ENCODE results near the gene DUSP16.

The DUSP16 gene

DNA sequence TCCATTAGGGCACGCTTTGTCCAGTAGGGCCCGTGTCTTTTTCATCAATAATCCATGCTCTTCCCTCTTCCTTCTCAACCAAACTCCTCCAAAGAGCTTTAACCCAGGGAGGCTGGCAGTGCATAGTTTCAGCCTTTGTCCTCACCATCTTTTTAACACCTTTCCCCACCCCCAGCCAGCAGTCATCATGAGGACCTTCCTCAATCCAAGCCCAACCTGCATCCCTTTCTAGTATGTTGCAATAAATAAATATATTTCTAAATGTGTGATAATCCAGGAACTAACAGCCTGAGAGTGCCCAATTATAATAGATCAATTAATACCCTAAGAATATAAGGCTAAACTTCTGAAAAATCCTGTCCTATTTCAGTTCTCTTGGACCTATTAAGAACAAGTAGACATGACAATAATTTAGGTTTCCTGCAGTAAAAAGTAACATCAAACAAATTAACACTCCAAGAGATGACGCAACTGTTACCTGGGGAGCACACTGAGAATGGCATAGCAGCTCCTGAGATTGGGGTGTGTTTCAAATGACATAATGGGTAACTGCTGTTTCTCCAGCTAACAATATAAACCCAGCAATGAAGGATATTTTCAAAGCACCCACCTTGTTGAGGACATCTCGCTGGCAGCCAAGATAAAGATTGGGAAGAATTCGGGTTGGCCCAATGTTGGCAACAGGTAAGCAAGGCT, 62.6 kb downstream of the DUSP16 start:
- WGBS, 2 experiments, result 88 to 92% methylated on average over 5 of the region's 5 CpGs
- no peaks in the 10 kb centered on the region for H3K36me3 ChIP-seq (ENCODE audit: control insufficient read depth, insufficient read depth, low read length)
- no peak overlapping the region for H3K4me3 ChIP-seq (ENCODE audit: insufficient read depth, low read depth, low read length)
- no peaks in the 10 kb centered on the region for H3K27me3 ChIP-seq (ENCODE audit: control insufficient read depth, insufficient read depth, low read length, poor library complexity, severe bottlenecking)
- H3K4me1 ChIP-seq (ENCODE audit: control insufficient read depth, insufficient read depth, low read length), result no peaks in the 10 kb centered on the region
- H3K9me3 ChIP-seq (ENCODE audit: control insufficient read depth, low read length), result no peaks in the 10 kb centered on the region
- H3K27ac ChIP-seq (ENCODE audit: insufficient read depth, low read depth, low read length, poor library complexity, severe bottlenecking), result no peak overlapping the region

DNA sequence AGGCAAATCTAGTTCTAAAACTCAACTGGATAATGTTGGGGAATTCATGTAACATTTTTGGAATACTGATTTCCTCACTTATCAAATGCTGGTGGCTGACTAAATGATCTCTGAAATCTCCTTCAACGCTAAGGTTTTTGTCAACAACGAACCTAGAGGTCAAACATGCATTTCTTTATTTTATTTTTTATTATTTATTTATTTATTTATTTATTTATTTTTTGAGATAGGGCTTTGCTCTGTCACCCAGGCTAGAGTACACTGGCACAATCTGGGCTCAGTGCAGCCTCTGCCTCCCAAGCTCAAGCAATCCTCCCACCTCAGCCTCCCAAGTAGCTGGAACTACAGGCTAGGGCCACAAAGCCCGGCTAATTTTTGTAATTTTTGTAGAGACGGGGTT, 64.5 kb downstream of the DUSP16 start:
- H3K36me3 ChIP-seq (ENCODE audit: control insufficient read depth, insufficient read depth, low read length), result no peaks in the 10 kb centered on the region
- no peaks in the 10 kb centered on the region for H3K4me1 ChIP-seq (ENCODE audit: control insufficient read depth, insufficient read depth, low read length)
- 93 to 96% methylated on average over 4 of the region's 4 CpGs for WGBS, 2 experiments

DNA sequence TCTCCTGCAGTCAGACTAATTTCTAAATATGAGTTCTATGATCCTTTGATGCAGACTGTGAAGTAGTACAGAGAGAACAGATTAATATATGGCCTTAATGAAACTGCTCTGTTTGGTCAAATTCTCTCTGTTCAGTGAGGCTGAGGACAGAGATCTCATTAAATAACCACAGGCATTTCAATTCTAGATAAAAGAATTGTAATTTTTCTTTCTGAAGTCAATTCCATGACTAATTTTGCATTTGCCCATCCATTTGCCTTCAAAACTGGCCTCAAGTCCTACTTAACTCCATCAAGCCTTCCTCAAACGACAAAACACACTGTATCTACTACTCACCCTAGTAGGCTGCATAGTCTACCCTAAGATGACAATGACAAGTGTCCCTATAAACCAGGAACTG, 67.1 kb downstream of the DUSP16 start:
- Histone ChIP-seq H3K4me1 (ENCODE audit: control insufficient read depth, insufficient read depth, low read length) (no peaks in the 10 kb centered on the region), H3K27me3 (ENCODE audit: control insufficient read depth, insufficient read depth, low read length, poor library complexity, severe bottlenecking) (no peaks in the 10 kb centered on the region), H3K36me3 (ENCODE audit: control insufficient read depth, insufficient read depth, low read length) (no peaks in the 10 kb centered on the region), H3K9me3 (ENCODE audit: control insufficient read depth, low read length) (no peaks in the 10 kb centered on the region), H3K4me3 (ENCODE audit: insufficient read depth, low read depth, low read length) (no peak overlapping the region), H3K27ac (ENCODE audit: insufficient read depth, low read depth, low read length, poor library complexity, severe bottlenecking) (no peak overlapping the region)
- WGBS, 2 experiments, result 96 to 100% methylated on average over 1 of the region's 1 CpG

More for the DNA sequence above, 64.5 kb downstream of the DUSP16 start:
- Histone ChIP-seq H3K27me3 (ENCODE audit: control insufficient read depth, insufficient read depth, low read length, poor library complexity, severe bottlenecking) (no peaks in the 10 kb centered on the region), H3K27ac (ENCODE audit: insufficient read depth, low read depth, low read length, poor library complexity, severe bottlenecking) (no peak overlapping the region), H3K4me3 (ENCODE audit: insufficient read depth, low read depth, low read length) (no peak overlapping the region), H3K9me3 (ENCODE audit: control insufficient read depth, low read length) (no peaks in the 10 kb centered on the region)

DNA sequence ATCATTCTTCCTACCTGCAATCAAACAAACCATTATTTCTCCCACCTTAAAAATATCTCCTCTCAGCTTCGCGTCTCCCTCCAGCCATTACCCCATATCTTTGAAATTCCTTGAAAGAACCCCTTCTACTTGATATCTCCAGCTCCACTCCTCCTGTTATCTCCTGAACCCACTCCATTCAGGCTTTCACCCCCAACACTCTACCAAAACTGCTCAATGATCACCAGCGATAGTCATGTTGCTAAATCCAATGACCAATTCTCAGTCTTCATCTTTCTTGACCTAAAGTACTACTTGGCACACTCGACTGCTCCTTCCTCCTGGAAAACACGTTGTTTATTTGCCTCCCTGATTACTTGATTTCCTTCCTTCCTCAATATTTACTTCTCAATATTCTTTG, 70.1 kb downstream of the DUSP16 start:
- WGBS, 2 experiments, result 93 to 98% methylated on average over 5 of the region's 5 CpGs
- Histone ChIP-seq H3K27me3 (ENCODE audit: control insufficient read depth, insufficient read depth, low read length, poor library complexity, severe bottlenecking) (no peaks in the 10 kb centered on the region), H3K4me1 (ENCODE audit: control insufficient read depth, insufficient read depth, low read length) (no peaks in the 10 kb centered on the region), H3K36me3 (ENCODE audit: control insufficient read depth, insufficient read depth, low read length) (no peaks in the 10 kb centered on the region), H3K27ac (ENCODE audit: insufficient read depth, low read depth, low read length, poor library complexity, severe bottlenecking) (no peak overlapping the region), H3K4me3 (ENCODE audit: insufficient read depth, low read depth, low read length) (no peak overlapping the region), H3K9me3 (ENCODE audit: control insufficient read depth, low read length) (no peaks in the 10 kb centered on the region)

DNA sequence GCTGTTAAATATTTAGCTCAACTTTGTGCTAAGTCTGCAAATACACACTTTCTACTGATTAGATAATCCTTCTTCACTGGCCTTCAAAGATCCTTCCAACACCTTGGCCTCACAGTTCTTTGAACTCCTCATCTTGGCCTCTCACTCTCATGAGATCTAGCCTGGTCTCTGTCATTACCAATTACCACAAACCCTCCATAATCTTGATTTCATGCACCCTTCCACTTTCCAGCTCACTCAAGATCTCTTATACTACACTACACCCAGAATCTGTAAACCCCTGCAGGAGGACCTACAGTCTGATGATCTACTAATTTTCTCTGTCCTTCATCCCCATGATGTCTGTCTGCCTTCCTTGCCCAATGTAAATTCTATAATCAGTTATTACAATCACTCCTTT, 71.1 kb downstream of the DUSP16 start:
- H3K27me3 ChIP-seq (ENCODE audit: control insufficient read depth, insufficient read depth, low read length, poor library complexity, severe bottlenecking), result no peaks in the 10 kb centered on the region
- H3K27ac ChIP-seq (ENCODE audit: insufficient read depth, low read depth, low read length, poor library complexity, severe bottlenecking), result no peak overlapping the region
- H3K4me1 ChIP-seq (ENCODE audit: control insufficient read depth, insufficient read depth, low read length), result no peaks in the 10 kb centered on the region
- H3K4me3 ChIP-seq (ENCODE audit: insufficient read depth, low read depth, low read length), result no peak overlapping the region
- H3K9me3 ChIP-seq (ENCODE audit: control insufficient read depth, low read length), result no peaks in the 10 kb centered on the region
- no peaks in the 10 kb centered on the region for H3K36me3 ChIP-seq (ENCODE audit: control insufficient read depth, insufficient read depth, low read length)

DNA sequence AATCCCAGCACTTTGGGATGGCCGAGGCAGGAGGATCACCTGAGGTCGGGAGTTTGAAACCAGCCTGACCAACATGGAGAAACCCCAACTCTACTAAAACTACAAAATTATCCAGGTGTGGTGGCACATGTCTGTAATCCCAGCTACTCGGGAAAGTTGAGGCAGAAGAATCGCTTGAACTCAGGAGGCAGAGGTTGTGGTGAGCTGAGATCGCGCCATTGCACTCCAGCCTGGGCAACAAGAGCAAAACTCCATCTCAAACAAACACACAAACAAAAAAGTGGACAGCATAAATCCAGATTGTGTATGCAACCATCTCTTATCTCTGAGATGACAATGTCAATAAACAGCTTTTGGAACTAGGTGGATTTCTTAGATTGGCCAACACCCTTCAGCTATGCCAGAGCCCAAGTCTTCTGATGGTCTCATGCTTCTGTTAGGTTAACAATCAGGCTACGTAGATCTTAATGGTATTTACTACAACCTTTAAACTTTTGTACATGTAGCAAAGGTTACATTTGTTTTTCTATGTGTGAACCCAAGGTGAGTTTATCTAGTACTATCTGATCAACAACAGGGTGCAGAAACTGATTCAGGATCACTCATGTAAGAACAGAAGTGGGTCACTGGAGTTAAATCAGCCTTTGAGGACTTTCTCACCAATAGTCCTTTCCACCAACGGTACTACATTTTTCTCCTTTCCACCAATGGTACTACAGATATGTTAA, 73.7 kb downstream of the DUSP16 start:
- Histone ChIP-seq H3K27ac (ENCODE audit: insufficient read depth, low read depth, low read length, poor library complexity, severe bottlenecking) (no peak overlapping the region), H3K27me3 (ENCODE audit: control insufficient read depth, insufficient read depth, low read length, poor library complexity, severe bottlenecking) (no peaks in the 10 kb centered on the region), H3K9me3 (ENCODE audit: control insufficient read depth, low read length) (no peaks in the 10 kb centered on the region), H3K4me1 (ENCODE audit: control insufficient read depth, insufficient read depth, low read length) (no peaks in the 10 kb centered on the region), H3K4me3 (ENCODE audit: insufficient read depth, low read depth, low read length) (no peak overlapping the region), H3K36me3 (ENCODE audit: control insufficient read depth, insufficient read depth, low read length) (no peaks in the 10 kb centered on the region)
- WGBS, 2 experiments, result 91 to 98% methylated on average over 7 of the region's 8 CpGs

DNA sequence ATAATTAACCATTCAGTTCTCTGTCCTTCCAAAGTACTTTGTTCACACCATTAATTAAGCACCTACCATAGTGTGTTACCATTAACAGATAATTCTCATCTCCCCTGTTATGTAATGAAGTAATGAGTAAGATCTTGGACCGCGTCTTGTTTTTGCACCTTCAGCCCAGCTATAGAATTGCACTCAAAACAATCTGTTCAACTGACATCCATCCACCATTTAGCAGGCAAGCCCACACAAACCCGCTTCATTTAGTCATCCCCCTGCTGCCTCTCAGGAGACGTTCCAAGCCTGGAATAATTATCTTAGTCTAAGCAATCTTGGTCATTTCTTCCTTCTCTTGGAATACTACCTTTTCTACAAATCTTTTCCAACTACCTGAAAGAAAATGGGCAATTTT, 74.4 kb downstream of the DUSP16 start:
- Histone ChIP-seq H3K27ac (ENCODE audit: insufficient read depth, low read depth, low read length, poor library complexity, severe bottlenecking) (no peak overlapping the region), H3K4me1 (ENCODE audit: control insufficient read depth, insufficient read depth, low read length) (no peaks in the 10 kb centered on the region), H3K4me3 (ENCODE audit: insufficient read depth, low read depth, low read length) (no peak overlapping the region), H3K36me3 (ENCODE audit: control insufficient read depth, insufficient read depth, low read length) (no peaks in the 10 kb centered on the region), H3K27me3 (ENCODE audit: control insufficient read depth, insufficient read depth, low read length, poor library complexity, severe bottlenecking) (no peaks in the 10 kb centered on the region), H3K9me3 (ENCODE audit: control insufficient read depth, low read length) (no peaks in the 10 kb centered on the region)
- 94 to 95% methylated on average over 4 of the region's 4 CpGs for WGBS, 2 experiments

DNA sequence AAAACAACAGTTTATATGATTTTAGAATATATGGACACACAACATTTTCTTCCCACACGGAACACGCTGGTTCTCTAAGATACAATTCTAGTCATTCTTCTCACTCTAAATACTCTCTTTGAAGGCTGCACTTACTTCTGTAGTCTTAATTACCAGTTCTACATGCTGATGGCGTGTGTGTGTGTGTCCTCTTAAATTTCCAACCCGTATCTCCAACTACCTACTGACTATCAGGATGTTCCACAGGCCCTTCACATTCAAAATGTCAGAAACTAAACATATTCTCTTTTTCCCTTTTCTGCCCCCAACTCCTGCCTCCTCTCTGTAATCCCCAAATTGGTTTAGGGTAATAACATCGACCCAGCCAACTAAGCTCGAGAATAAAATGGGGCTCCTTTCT, 75.2 kb downstream of the DUSP16 start:
- H3K27me3 ChIP-seq (ENCODE audit: control insufficient read depth, insufficient read depth, low read length, poor library complexity, severe bottlenecking), result no peaks in the 10 kb centered on the region
- H3K4me3 ChIP-seq (ENCODE audit: insufficient read depth, low read depth, low read length), result no peak overlapping the region
- no peak overlapping the region for H3K27ac ChIP-seq (ENCODE audit: insufficient read depth, low read depth, low read length, poor library complexity, severe bottlenecking)
- 88 to 92% methylated on average over 6 of the region's 6 CpGs for WGBS, 2 experiments
- no peaks in the 10 kb centered on the region for H3K4me1 ChIP-seq (ENCODE audit: control insufficient read depth, insufficient read depth, low read length)
- no peaks in the 10 kb centered on the region for H3K9me3 ChIP-seq (ENCODE audit: control insufficient read depth, low read length)
- no peaks in the 10 kb centered on the region for H3K36me3 ChIP-seq (ENCODE audit: control insufficient read depth, insufficient read depth, low read length)

DNA sequence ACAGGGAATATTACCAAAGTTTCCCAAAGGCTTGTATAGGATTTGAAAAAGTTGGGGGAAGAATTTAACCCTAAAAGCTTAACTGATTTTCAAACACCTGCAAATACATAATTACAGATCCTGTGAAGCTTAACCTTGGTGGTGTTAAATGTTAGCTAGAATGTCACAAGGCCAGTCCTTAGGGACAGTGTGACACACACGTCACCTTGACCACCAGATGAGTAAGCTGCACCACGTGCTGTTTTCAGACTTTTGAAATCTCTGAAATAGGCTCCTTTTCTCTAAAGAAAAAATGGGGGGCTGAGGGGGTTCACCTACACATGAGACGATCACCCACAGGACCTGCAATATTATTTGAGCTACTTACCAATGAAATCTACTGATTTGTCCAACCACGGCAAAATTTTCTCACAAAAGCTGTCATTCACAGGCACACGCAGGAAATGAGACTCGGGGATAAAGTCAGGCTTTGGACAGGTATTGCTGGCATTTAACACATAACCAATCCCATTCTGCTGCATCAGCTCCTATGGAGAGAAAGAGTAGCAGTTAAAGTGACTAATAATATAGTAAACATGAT, 75.9 kb downstream of the DUSP16 start:
- H3K27me3 ChIP-seq (ENCODE audit: control insufficient read depth, insufficient read depth, low read length, poor library complexity, severe bottlenecking), result no peaks in the 10 kb centered on the region
- no peaks in the 10 kb centered on the region for H3K9me3 ChIP-seq (ENCODE audit: control insufficient read depth, low read length)
- no peaks in the 10 kb centered on the region for H3K36me3 ChIP-seq (ENCODE audit: control insufficient read depth, insufficient read depth, low read length)
- no peak overlapping the region for H3K4me3 ChIP-seq (ENCODE audit: insufficient read depth, low read depth, low read length)
- H3K27ac ChIP-seq (ENCODE audit: insufficient read depth, low read depth, low read length, poor library complexity, severe bottlenecking), result no peak overlapping the region
- WGBS, 2 experiments, result 94 to 95% methylated on average over 6 of the region's 6 CpGs
- no peaks in the 10 kb centered on the region for H3K4me1 ChIP-seq (ENCODE audit: control insufficient read depth, insufficient read depth, low read length)

DNA sequence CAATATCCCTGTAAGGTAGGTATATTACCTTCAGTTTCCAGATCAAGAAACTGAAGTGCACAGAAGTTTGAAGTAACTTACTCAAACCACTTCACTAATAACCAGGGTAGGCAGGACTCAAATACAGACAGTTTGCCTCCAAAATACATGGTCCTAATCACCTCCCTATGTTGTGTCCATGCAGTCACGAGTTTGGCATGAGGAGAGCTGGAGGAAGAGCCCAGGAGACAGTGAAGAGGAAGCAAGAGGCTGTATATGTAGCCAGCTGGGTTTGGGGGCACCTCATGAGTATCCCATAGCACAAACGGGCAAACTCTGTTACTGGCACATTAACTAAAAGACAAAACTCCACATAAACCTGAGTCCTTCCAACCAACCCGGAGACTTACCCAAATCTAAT, 79.2 kb downstream of the DUSP16 start:
- Histone ChIP-seq H3K36me3 (ENCODE audit: control insufficient read depth, insufficient read depth, low read length) (no peaks in the 10 kb centered on the region), H3K4me1 (ENCODE audit: control insufficient read depth, insufficient read depth, low read length) (no peaks in the 10 kb centered on the region), H3K9me3 (ENCODE audit: control insufficient read depth, low read length) (no peaks in the 10 kb centered on the region), H3K27ac (ENCODE audit: insufficient read depth, low read depth, low read length, poor library complexity, severe bottlenecking) (no peak overlapping the region), H3K4me3 (ENCODE audit: insufficient read depth, low read depth, low read length) (no peak overlapping the region), H3K27me3 (ENCODE audit: control insufficient read depth, insufficient read depth, low read length, poor library complexity, severe bottlenecking) (no peaks in the 10 kb centered on the region)
- WGBS, 2 experiments, result 83 to 92% methylated on average over 3 of the region's 3 CpGs
